Head of caudate nucleus (tissue), 42 donors: ENCODE data around the gene POU2F3.

ENCODE experiments used
- DNase-seq, 42 donors: peaks; one replicate each; pipeline versions ENCODE4 v3.0.0 to v3.0.0-alpha.2; 2020 to 2021; ENCODE audit warnings: mixed read lengths in 7 of 42
- intact Hi-C: fragments of 100-400 bp; cut with DNase I; formaldehyde crosslinking; loops from one replicate; pipeline ENCODE4 v1.15.0; 2022

POU2F3 gene

DNA sequence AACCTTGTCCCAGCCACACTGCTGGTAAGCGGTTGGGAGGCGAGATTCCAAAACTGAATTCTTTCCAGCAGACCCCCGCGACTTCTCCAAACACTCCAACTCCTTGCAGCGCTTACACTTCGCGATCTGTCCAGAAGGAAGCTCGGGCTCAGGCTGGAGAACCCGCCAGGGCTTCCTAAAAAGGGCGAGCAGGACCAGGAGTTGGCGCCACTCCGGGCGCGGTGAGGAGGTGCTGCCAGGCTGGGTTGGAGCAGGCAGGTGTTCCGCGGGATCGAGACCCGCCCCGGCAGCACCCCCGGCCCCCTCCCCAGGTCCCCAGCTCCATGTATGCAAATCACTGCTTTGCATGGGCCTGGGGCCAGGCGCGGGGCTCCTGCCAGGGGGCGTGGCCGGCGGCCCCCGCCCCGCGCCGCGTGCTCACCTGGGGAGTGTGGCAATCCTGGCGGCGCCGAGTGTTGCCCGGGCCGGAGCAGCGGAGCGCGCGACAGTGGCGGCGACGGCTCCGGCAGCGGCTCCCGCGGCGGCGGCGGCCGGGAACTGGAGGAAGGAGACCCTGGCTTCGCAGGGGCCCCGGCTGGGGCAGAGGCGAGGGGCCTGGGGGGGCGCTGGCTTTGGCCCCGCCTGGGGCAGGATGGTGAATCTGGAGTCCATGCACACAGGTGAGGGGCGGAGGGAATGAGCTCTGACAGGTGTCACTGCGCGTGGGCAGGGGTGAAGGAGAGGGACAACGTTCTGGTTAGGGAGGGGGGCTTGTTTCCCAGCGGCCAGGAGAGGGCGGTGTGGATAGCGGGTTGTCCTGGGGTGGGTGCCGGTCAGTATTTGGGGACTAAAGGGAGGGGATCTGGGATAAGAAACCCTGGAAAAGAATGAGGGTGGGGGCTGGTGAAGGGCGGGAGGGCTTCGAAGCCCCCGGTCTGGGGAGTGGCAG lies at the start of gene POU2F3:
POU2F3 (plus strand) TSS at position 428 of the 928 bp plus-strand sequence; CDS start at position 632, 204 bp downstream.
- intact Hi-C loops: loop anchor here (5.0 kb wide), 1 partner anchor 62 kb away; no protein-coding TSS in a partner anchor
- no peak for DNase-seq

GRCh38 chr11:120191058-120191457 lies 48.9 kb upstream of the POU2F3 start:
- intact Hi-C loops: no loop called here
- DNase-seq: no peak

DNA sequence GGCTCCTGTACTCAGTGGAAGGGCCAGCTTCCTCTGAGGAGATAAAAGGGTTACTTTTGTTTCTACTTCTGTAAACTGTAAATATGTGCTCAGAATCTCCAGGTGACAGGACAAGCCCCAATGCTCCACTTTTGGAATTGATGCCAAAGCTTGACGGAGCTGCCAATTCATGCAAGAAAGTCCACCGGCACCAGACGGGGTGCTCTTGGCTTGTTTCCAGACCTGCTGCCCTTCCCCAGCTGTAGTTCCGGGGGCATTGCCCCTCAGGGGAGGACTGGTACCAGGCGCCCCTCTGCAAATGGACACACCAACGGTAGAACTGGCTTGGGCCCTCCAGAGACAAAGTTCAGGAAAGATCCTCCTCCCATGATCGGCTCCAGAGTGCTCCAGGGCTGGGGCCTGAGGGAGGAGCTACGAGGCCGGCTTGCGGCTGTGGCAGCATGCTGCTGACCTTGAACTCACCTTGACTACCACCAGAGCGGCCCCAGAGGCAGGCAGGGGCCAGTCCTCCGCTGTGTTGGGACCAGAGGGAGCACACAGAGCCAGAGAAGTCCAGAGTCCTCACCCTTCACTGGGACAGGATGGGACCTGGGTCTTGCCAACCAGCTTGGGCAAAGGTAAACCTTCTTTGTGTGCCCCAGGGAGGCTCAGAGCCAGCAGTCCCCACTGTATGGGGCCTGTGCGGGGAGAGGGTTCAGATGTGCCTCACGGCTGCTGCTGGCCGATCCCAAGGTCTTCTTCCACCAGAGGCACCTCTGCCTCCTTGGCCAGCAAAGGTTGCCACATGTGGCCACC lies 46.9 kb upstream of the POU2F3 start:
- intact Hi-C loops: no loop called here
- no peak for DNase-seq

DNA sequence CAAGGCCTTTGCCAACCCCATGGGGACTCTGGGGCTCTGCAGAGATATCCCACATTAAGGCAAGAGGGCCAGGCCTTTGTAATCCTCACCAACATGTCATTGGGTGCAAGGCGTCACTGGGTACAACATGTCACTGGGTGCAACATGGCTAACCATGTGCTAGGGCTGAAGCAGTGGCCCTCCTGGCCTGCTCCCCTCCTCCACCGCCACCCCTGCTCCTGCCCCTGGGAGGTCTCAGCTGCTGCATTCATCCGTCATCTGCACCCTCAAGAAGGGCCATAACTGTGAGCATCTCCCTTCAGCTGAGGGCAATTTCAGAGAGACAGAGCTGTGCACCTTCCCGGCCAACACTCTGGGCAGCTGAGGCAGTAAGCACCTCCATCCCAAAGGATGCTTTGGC lies 45.8 kb upstream of the POU2F3 start:
- no peak for DNase-seq
- intact Hi-C loops: no loop called here

DNA sequence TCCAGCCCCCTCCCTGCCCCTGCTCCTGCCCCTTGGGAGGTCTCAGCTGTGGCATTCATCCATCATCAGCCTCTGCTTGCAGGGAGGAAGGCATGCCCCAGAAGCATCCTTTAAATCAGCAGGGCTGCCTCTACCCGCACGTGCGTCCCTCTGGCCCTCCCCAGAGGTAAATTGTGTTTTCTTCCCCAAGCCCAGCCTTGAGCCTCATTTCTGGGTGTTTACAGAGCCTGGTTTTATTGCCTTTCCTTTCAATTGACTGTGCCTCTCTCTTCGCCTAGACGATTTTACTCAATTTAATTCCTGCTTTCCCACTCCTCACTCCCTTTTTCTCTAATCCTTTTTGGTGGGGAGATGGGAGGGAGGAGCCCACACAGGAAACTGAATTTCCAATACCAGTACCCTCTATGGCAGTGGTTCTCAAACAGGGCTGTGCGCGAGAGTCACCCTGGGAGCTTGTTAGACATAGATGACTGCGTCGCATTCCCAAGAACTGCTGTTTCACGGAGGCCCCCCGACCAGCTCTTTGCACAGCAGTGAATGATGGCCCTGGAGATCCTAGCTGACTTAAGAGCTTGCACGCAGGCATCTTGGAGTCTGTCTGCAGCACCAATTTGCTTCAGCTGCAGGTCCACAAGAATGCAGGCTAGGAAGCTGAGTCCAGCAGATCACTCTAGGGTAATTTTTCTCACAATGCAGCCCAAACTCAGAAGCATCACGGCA lies 44.2 kb upstream of the POU2F3 start:
- intact Hi-C loops: no loop called here
- no peak for DNase-seq

DNA sequence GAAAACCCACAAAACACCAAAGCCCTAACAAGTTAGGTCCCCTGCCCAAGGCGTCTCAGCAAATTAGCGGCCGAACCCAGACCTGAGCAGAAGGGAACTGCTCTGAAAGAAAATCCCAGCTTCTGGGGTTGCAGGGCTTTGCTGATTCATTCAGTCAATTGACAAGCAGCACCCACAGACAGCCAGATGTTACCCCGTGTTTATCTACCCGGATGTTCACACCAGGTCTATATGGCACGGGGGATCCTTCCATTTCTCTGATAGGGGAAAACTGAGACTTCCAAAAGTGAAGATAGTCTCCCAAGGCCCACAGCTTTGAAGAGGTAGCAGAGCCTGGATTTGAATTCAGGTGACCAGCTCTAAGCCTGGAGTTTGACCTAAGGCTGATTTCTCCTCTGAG lies 43.1 kb upstream of the POU2F3 start:
- DNase-seq: no peak
- intact Hi-C loops: no loop called here

DNA sequence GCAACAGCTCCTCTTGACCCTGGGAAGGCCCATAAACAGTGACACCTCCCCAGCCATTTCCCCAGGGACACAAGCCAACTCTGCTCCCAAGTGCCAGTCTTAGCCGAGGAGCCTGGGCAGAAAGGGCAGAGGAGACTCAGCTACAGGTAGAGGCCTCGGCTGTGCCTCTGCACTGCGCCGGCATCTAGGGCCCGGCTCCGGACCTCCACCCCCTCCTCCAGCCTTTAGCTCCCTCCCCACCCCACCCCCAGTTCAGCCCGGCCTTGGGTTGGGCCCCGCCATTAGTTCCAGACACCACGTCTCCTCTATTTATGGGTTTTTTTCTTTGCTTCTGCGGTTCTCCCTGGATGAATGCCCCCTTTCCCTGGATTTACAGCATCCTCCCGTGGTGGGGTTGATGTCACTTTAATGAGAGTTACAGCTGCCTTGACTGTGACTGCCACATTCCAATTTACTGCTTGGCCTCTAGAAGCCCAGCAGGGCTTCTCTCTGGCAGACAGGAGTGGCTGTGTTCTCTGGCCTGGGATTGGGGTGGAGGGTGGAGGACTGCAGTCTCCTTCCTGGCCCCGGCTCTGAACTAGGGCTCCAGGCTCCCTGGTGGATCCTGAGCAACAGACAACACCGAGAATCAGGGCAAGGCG lies 42.6 kb upstream of the POU2F3 start:
- DNase-seq: peak in 10 of 42 donors; percentile 37 to 74 (median 56)
- intact Hi-C loops: no loop called here

DNA sequence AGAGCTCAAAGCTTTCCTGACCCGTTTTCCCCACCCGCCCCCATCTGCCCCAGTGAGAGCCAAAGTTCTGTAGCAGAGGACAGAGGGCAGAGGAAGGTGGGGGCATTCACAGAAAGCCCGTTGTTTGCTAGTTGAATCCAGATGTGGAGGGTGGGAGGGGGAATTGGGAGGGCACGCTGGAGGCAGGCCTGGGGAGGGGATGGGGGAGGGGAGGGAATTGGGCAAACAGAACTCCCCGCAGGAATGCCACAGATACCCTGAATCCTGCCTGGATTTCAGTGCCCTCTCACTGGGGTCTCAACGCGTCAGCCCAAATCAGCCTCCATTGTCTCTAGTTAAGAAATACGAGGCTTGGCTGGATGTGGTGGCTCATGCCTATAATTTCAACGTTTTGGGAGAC lies 42.0 kb upstream of the POU2F3 start:
- peak in 27 of 42 donors; percentile 35 to 82 (median 65) for DNase-seq
- intact Hi-C loops: no loop called here

DNA sequence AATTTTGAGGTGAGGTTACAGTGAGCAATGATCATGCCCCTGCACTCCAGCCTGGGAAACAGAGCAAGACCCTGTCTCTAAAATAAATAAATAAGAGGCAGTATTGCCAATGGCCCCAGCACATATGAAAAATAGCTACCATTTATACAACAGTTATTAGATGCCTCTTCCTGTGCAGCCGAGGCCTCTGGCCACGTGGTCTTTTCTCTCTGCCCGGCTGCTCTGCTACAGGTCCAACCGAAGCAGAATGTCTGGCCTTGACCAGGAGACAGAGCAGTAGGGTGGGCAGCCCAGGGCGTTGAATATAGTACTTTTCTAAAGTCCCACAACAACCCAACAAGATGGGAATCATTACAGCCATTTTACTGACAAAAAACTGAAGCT lies 41.5 kb upstream of the POU2F3 start:
- no peak for DNase-seq
- intact Hi-C loops: no loop called here

DNA sequence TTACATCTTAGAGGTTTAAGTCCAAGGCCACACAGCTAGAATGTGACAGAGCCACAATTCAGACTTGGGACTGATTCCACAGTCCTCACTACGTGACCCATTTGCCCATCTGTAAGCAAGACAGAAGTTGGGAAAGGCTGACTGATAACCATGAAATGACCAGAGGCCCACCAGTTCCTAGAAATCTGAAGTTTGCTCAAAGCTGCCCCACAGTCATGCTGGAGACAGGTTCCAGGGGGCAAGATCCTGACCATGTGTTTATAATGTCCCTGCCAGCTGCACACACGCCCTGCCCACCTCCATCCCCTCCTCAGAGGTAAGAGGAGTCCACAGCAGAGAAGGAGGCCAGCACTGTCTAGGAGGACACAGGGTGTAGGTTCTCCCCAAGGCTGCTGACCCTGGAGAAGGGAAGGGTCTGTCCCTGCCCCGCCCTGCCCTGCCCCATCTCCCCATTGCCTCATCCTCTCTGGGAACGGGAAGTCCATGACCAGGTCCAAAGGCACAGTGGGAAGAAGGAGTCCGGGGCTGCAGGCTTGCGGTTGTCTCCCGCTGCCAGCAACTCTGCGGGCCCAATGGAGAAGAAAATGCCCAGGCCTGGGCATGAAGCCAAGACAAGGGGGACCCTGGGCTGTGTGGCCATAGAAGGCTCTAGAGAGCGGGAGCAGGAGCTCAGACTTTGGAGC lies 41.0 kb upstream of the POU2F3 start:
- DNase-seq: no peak
- intact Hi-C loops: no loop called here

DNA sequence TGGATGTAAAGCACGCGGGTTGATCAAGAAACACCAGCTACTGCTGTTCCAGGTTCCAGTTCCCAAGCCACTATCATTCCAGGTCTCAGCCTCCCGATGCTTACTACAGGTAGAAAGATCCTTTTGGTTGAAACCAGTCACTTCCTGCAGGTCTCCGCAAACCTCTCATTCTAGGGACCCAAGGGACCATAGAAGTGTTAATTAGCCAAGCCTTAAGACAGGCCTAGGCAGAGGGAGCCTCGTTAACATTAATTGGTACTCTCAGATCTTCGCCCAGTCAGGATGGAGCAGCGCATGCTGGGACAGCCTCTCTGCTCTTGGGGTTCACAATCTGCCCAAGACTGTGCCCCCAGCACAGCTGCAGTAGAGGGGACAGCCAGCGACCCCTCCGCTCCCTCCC lies 40.3 kb upstream of the POU2F3 start:
- intact Hi-C loops: no loop called here
- DNase-seq: no peak

GRCh38 chr11:120200677-120201076 lies 39.3 kb upstream of the POU2F3 start:
- DNase-seq: no peak
- intact Hi-C loops: no loop called here

GRCh38 chr11:120201653-120202052 lies 38.3 kb upstream of the POU2F3 start:
- intact Hi-C loops: no loop called here
- no peak for DNase-seq

DNA sequence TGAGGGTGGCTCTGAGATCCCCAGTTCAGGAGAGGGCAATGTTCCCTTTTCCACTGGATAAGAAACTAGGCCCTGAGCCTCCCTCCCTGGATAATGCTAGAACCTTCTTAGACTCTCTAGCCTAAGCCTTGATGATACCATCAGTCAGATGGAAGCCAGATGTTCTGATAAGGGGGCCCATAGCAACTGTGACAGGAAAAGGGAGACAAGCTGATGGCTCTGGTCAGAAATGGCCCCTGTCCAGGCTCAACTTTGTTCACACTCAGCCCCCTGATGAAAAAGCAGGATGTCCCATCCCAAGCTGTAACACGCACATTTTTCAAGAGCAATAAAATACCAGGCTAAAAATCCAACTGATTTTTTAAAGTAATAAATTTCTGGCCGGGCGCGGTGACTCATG lies 36.3 kb upstream of the POU2F3 start:
- intact Hi-C loops: no loop called here

GRCh38 chr11:120205596-120206161 lies 34.3 kb upstream of the POU2F3 start:
- intact Hi-C loops: no loop called here
- no peak for DNase-seq

More for the DNA sequence above, 36.3 kb upstream of the POU2F3 start:
- DNase-seq: no peak

DNA sequence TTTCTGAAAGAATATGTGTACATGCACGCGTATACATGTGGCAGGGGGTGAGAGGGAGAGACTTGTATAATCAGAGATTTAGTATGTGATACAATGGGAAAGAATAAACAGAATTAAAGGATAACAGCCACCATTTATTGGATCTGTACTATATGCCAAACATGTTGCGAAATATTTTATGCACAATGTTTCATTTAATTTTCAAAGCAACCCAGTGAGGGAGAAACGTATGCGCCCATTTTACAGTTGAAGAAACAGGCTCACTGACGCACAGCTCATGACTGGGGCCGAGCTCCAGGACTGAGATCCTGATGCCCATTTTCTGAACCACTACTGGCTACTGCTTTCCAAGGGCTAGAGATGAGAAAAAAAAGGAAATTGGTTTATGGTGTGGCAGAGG lies 32.4 kb upstream of the POU2F3 start:
- no peak for DNase-seq
- intact Hi-C loops: no loop called here

DNA sequence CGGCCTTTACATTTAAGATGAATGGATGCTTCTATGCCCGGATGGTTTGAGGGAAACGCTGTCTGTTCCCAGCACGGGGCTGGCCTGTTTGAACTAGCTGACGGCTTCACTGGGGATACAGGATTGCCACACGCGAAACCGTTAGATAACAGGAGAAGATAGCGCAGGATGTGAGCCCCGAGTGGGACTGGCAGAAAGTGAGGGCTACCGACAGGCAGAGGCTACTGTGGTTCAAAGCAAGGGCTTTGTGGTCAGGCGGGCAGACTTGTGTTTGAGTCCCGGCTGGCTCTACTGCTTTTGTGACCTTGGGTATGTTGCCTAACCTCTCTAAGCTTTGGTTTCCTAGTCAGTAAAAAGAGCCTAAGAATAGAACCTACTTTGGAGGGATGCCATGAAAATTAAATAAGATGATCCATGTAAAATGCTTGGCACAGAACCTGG lies 31.9 kb upstream of the POU2F3 start:
- DNase-seq: peak in 2 of 42 donors; percentile 20 to 63
- intact Hi-C loops: no loop called here

DNA sequence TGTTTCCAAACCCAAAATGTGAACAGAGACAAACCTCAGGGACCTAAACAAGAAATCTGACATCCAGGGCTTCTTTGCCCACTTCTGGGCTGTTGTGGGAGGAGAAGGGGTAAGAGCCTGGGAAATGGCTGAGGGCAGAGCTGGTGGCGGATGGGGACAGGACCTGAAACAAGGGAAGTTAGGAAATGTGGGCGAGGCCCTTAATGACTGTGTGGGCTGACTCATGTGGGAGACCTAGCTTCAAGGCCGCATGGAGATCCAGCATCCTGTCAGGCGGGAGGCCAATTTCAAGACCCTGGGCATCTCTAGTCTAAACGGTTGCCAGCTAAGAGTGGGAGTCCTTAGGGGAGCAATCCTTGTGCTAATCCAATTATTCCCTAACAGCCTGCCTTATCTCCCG lies 31.2 kb upstream of the POU2F3 start:
- intact Hi-C loops: no loop called here
- DNase-seq: peak in 1 of 42 donors; percentile 62
